HUES6 (cell line): ENCODE data around the gene PPT2.
"Not testable (repeated sequence)": the region's sequence is repeated elsewhere in the genome, so short reads cannot be mapped to it uniquely, and the experiment has no call there.

Source experiments
- H3K27ac ChIP-seq: 2 replicates; pipeline ENCODE4 v1.7.0; 2013; ENCODE audit warnings: low read depth, mild to moderate bottlenecking, low read length, inconsistent platforms
- H3K27me3 ChIP-seq: 2 replicates; pipeline ENCODE4 v1.6.1; 2013; ENCODE audit warnings: low read length; ENCODE audit not compliant: control insufficient read depth, insufficient read depth
- H3K36me3 ChIP-seq: 2 replicates; pipeline ENCODE4 v1.6.1; 2013; ENCODE audit warnings: low read length; ENCODE audit not compliant: control insufficient read depth, insufficient read depth
- H3K4me1 ChIP-seq: 2 replicates; pipeline ENCODE4 v1.6.1; 2013; ENCODE audit warnings: low read length; ENCODE audit not compliant: control insufficient read depth, insufficient read depth
- H3K4me3 ChIP-seq: 2 replicates; pipeline ENCODE4 v1.5.1; 2013; ENCODE audit warnings: low read depth, low read length
- H3K9ac ChIP-seq: one replicate; pipeline ENCODE4 v1.6.1; 2013; ENCODE audit warnings: mild to moderate bottlenecking, low read length
- H3K9me3 ChIP-seq: 2 replicates; pipeline ENCODE4 v1.6.1; 2013; ENCODE audit warnings: low read depth, low read length; ENCODE audit not compliant: control insufficient read depth, insufficient read depth

The PPT2 gene

GRCh38 chr6:32203426-32204267 lies 49.7 kb downstream of the PPT2 start:
- H3K9me3 ChIP-seq: no peaks in the 10 kb centered on the region
- no peak overlapping the region for H3K27ac ChIP-seq
- no peak overlapping the region for H3K4me3 ChIP-seq
- no peaks in the 10 kb centered on the region for H3K36me3 ChIP-seq
- H3K4me1 ChIP-seq: no peaks in the 10 kb centered on the region
- H3K9ac ChIP-seq: no peak overlapping the region
- no peaks in the 10 kb centered on the region; the same call in 1 of the 2 replicates for H3K27me3 ChIP-seq

- Histone ChIP-seq H3K27ac (no peak overlapping the region), H3K4me3 (no peak overlapping the region), H3K9me3 (no peaks in the 10 kb centered on the region), H3K36me3 (no peaks in the 10 kb centered on the region), H3K27me3 (no peaks in the 10 kb centered on the region; the same call in 1 of the 2 replicates), H3K9ac (no peak overlapping the region), H3K4me1 (no peaks in the 10 kb centered on the region)
Observed at GRCh38 chr6:32204268-32204715, 50.4 kb downstream of the PPT2 start.

- Histone ChIP-seq H3K9me3 (no peaks in the 10 kb centered on the region), H3K9ac (no peak overlapping the region), H3K27ac (no peak overlapping the region), H3K4me3 (no peak overlapping the region), H3K27me3 (no peaks in the 10 kb centered on the region; the same call in 1 of the 2 replicates), H3K4me1 (no peaks in the 10 kb centered on the region), H3K36me3 (no peaks in the 10 kb centered on the region)
Observed at GRCh38 chr6:32208996-32209395, 55.1 kb downstream of the PPT2 start.

- Histone ChIP-seq H3K9me3 (no peaks in the 10 kb centered on the region), H3K4me3 (no peak overlapping the region), H3K27me3 (no peaks in the 10 kb centered on the region; the same call in 1 of the 2 replicates), H3K4me1 (no peaks in the 10 kb centered on the region), H3K9ac (no peak overlapping the region), H3K27ac (no peak overlapping the region), H3K36me3 (no peaks in the 10 kb centered on the region)
Observed at GRCh38 chr6:32210191-32210601, 56.3 kb downstream of the PPT2 start.

- H3K4me1 ChIP-seq, H3K9ac ChIP-seq, H3K36me3 ChIP-seq, H3K27ac ChIP-seq, H3K27me3 ChIP-seq, H3K4me3 ChIP-seq, H3K9me3 ChIP-seq: not testable (repeated sequence)
Observed at GRCh38 chr6:32211432-32211831, 57.5 kb downstream of the PPT2 start.

- no peaks in the 10 kb centered on the region for H3K4me1 ChIP-seq
- H3K9me3 ChIP-seq: no peaks in the 10 kb centered on the region
- no peak overlapping the region for H3K9ac ChIP-seq
Observed at GRCh38 chr6:32212076-32212760, 58.3 kb downstream of the PPT2 start.

More at GRCh38 chr6:32212076-32212760, 58.3 kb downstream of the PPT2 start:
- Histone ChIP-seq H3K36me3 (no peaks in the 10 kb centered on the region), H3K27me3 (no peaks in the 10 kb centered on the region; the same call in 1 of the 2 replicates), H3K4me3 (no peak overlapping the region), H3K27ac (no peak overlapping the region)
